ENCODE results near the gene OPRM1.

OPRM1 gene

DNA sequence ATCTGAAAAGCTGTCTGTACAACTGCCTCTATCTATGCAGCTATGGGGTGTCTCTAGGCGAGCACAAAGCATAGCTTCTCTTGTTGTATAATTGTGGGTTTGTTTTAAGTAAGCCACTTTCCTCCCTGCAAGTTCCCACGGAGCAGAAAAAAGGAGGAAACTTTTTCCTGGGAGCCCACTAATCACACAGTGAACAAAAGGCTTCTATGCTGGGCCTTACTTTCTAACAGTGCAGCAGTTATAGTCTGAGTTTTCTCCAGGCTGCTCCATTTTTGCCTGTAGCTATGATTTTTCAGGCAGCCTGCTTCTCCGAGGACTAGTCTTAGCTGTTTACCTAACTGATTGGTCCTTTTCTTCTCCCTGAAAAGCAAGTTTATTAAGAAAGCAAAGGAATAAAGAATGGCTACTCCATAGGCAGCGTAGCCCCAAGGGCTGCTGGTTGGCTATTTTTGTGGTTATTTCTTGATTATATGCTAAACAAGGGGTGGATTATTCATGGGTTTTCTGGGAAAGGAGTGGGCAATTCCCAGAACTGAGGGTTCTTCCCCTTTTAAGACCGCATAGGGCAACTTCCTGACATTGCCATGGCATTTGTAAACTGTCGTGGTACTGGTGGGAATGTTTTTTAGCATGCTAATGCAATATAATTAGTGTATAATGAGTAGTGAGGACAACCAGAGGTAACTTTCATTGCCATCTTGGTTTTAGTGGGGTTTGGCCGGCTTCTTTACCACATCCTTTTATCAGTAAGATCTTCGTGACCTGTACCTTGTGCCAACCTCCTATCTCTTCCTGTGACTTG, 84.3 kb downstream of the OPRM1 start:
- Histone ChIP-seq H3K4me1 (peaks cover 12% of the 10 kb centered on the region; the same call in 1 of the 2 replicates), H3K4me3 (ENCODE audit: low read depth, low read length) (no peak overlapping the region), H3K36me3 (no peaks in the 10 kb centered on the region), H3K9me3 (no peaks in the 10 kb centered on the region), H3K27me3 (no peaks in the 10 kb centered on the region)
- TF ChIP-seq, protein P1, sequence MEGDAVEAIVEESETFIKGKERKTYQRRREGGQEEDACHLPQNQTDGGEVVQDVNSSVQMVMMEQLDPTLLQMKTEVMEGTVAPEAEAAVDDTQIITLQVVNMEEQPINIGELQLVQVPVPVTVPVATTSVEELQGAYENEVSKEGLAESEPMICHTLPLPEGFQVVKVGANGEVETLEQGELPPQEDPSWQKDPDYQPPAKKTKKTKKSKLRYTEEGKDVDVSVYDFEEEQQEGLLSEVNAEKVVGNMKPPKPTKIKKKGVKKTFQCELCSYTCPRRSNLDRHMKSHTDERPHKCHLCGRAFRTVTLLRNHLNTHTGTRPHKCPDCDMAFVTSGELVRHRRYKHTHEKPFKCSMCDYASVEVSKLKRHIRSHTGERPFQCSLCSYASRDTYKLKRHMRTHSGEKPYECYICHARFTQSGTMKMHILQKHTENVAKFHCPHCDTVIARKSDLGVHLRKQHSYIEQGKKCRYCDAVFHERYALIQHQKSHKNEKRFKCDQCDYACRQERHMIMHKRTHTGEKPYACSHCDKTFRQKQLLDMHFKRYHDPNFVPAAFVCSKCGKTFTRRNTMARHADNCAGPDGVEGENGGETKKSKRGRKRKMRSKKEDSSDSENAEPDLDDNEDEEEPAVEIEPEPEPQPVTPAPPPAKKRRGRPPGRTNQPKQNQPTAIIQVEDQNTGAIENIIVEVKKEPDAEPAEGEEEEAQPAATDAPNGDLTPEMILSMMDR (IDR thresholded peaks at IDR 0.05; ENCODE audit: low read depth, low read length), result no peak
- no peak for DNase-seq

GRCh38 chr6:154125421-154125820, 86.4 kb downstream of the OPRM1 start:
- Histone ChIP-seq H3K9me3 (no peaks in the 10 kb centered on the region), H3K4me3 (ENCODE audit: low read depth, low read length) (no peak overlapping the region), H3K36me3 (no peaks in the 10 kb centered on the region), H3K27me3 (no peaks in the 10 kb centered on the region), H3K4me1 (peaks cover 16% of the 10 kb centered on the region; the same call in 1 of the 2 replicates)
- TF ChIP-seq, protein P1 (IDR thresholded peaks at IDR 0.05; ENCODE audit: low read depth, low read length), result no peak
- DNase-seq, result no peak

GRCh38 chr6:154127657-154128056, 88.6 kb downstream of the OPRM1 start:
- Histone ChIP-seq H3K4me1 (peaks cover 16% of the 10 kb centered on the region; the same call in 1 of the 2 replicates), H3K9me3 (no peaks in the 10 kb centered on the region), H3K36me3 (no peaks in the 10 kb centered on the region), H3K27me3 (no peaks in the 10 kb centered on the region), H3K4me3 (ENCODE audit: low read depth, low read length) (no peak overlapping the region)
- TF ChIP-seq, protein P1 (IDR thresholded peaks at IDR 0.05; ENCODE audit: low read depth, low read length), result no peak
- peak; percentile 63 for DNase-seq

- H3K27me3 ChIP-seq, result no peaks in the 10 kb centered on the region
- no peaks in the 10 kb centered on the region for H3K4me1 ChIP-seq
- no peaks in the 10 kb centered on the region for H3K9me3 ChIP-seq
- DNase-seq, result no peak
- TF ChIP-seq, protein P1 (IDR thresholded peaks at IDR 0.05; ENCODE audit: low read depth, low read length), result no peak
- H3K36me3 ChIP-seq, result no peaks in the 10 kb centered on the region
- no peak overlapping the region for H3K4me3 ChIP-seq (ENCODE audit: low read depth, low read length)
Measured at GRCh38 chr6:154134471-154135147, 95.6 kb downstream of the OPRM1 start.

DNA sequence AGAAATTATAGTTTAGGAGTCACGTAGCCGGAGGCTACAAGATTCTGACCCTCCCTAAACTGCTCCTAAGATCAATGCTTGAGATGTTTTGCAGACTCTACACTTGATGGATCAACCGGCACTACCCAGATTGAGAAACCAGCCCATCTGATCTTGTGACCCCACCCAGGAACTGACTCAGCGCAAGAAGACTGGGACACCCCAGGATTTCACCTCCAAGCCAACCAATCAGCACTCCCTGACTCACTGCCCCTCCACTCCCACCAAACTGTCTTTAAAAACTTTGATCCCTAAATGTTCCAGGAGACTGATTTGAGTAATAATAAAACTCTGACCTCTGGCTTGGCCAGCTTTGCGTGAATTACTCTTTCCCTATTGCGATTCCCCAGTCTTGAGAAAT, 99.8 kb downstream of the OPRM1 start:
- DNase-seq, result no peak
- Histone ChIP-seq H3K36me3 (no peaks in the 10 kb centered on the region), H3K9me3 (no peaks in the 10 kb centered on the region), H3K4me3 (ENCODE audit: low read depth, low read length) (no peak overlapping the region), H3K4me1 (no peaks in the 10 kb centered on the region), H3K27me3 (no peaks in the 10 kb centered on the region)
- TF ChIP-seq, protein P1 (IDR thresholded peaks at IDR 0.05; ENCODE audit: low read depth, low read length), result no peak

DNA sequence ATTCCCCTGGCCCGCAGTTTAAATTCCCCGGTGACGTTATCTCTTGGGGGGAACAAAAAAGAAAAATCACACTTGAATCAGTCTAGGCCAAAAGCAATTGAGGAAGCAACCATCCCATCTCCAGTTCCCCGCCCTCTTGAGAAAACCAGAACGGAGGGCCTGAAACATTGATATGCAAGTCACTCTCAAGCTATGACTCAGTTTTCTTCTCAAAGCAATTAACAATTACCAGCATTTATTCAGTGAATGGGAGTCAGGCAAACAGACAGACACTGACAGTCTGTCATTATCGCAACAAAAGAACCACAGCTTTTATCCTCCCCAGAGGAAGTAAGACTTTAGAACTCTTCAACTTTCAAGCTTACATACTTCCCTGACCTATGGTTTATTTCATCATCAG, 100.9 kb downstream of the OPRM1 start:
- Histone ChIP-seq H3K27me3 (no peaks in the 10 kb centered on the region), H3K9me3 (no peaks in the 10 kb centered on the region), H3K4me3 (ENCODE audit: low read depth, low read length) (no peak overlapping the region), H3K4me1 (no peaks in the 10 kb centered on the region), H3K36me3 (no peaks in the 10 kb centered on the region)
- no peak for DNase-seq
- TF ChIP-seq, protein P1 (IDR thresholded peaks at IDR 0.05; ENCODE audit: low read depth, low read length), result no peak
